H9 (cell line): ENCODE results near the gene NKD1. TPM values are rescaled to one million over a fixed set of nuclear protein-coding genes. Genes with fewer than 3 reads are reported as not detected.

Experiments used
- DNase-seq: peaks from one replicate; pipeline ENCODE4 v3.0.0-alpha.2; 2017
- H2AFZ ChIP-seq: one replicate; pipeline ENCODE4 v1.6.1; 2013; ENCODE audit warnings: mild to moderate bottlenecking, low read length, control low read depth, moderate library complexity
- H2AK5ac ChIP-seq: 2 replicates; pipeline ENCODE4 v1.6.1; 2013; ENCODE audit warnings: low read length, control low read depth, mixed read lengths; ENCODE audit not compliant: insufficient read length
- H2BK120ac ChIP-seq: one replicate; pipeline ENCODE4 v1.6.1; 2013; ENCODE audit warnings: low read depth, mild to moderate bottlenecking, low read length, control low read depth, inconsistent platforms; ENCODE audit not compliant: poor library complexity, severe bottlenecking
- H2BK12ac ChIP-seq: 2 replicates; pipeline ENCODE4 v1.6.1; 2013; ENCODE audit warnings: low read length, control low read depth, mixed read lengths, low read depth; ENCODE audit not compliant: insufficient read length
- H2BK15ac ChIP-seq: 2 replicates; pipeline ENCODE4 v1.6.1; 2013; ENCODE audit warnings: low read depth, low read length, control low read depth
- H2BK20ac ChIP-seq: one replicate; pipeline ENCODE4 v1.6.1; 2013; ENCODE audit warnings: low read depth, mild to moderate bottlenecking, low read length, control low read depth, inconsistent platforms; ENCODE audit not compliant: poor library complexity, severe bottlenecking
- H2BK5ac ChIP-seq: 2 replicates; pipeline ENCODE4 v1.6.1; 2013; ENCODE audit warnings: low read length, control low read depth, mixed read lengths; ENCODE audit not compliant: insufficient read length
- H3K14ac ChIP-seq: 2 replicates; pipeline ENCODE4 v1.6.1; 2013; ENCODE audit warnings: low read length, control low read depth; ENCODE audit not compliant: insufficient read depth
- H3K18ac ChIP-seq: 2 replicates; pipeline ENCODE4 v1.6.1; 2013; ENCODE audit warnings: low read depth, mild to moderate bottlenecking, mixed read lengths, low read length, control low read depth; ENCODE audit not compliant: insufficient read length
- H3K23ac ChIP-seq: 2 replicates; pipeline ENCODE4 v1.6.1; 2013; ENCODE audit warnings: low read length, control low read depth, mixed read lengths, low read depth; ENCODE audit not compliant: insufficient read length
- H3K23me2 ChIP-seq: 2 replicates; pipeline ENCODE4 v1.6.1; 2013; ENCODE audit warnings: low read depth, mild to moderate bottlenecking, mixed read lengths, low read length, control low read depth; ENCODE audit not compliant: insufficient read length, poor library complexity, severe bottlenecking
- H3K27ac ChIP-seq: 2 replicates; pipeline ENCODE4 v1.5.1; 2013; ENCODE audit warnings: low read length, control low read depth, mixed read lengths, low read depth; ENCODE audit not compliant: insufficient read length
- H3K27me3 ChIP-seq: 2 replicates; pipeline ENCODE4 v1.6.1; 2013; ENCODE audit warnings: low read length, control low read depth, inconsistent platforms; ENCODE audit not compliant: insufficient read depth
- H3K4ac ChIP-seq: 2 replicates; pipeline ENCODE4 v1.6.1; 2013; ENCODE audit warnings: low read depth, mild to moderate bottlenecking, control low read depth, inconsistent platforms, low read length, moderate library complexity
- H3K4me1 ChIP-seq: 2 replicates; pipeline ENCODE4 v1.6.1; 2013; ENCODE audit warnings: low read length, control low read depth, inconsistent platforms; ENCODE audit not compliant: insufficient read depth
- H3K4me2 ChIP-seq: 2 replicates; pipeline ENCODE4 v1.6.1; 2013; ENCODE audit warnings: low read length, control low read depth, mixed read lengths; ENCODE audit not compliant: insufficient read length, insufficient read depth
- H3K56ac ChIP-seq: 2 replicates; pipeline ENCODE4 v1.6.1; 2013; ENCODE audit warnings: low read depth, mild to moderate bottlenecking, mixed read lengths, low read length, control low read depth; ENCODE audit not compliant: insufficient read length
- H3K79me1 ChIP-seq: 2 replicates; pipeline ENCODE4 v1.6.1; 2013; ENCODE audit warnings: low read depth, mild to moderate bottlenecking, moderate library complexity, low read length, control low read depth, inconsistent platforms; ENCODE audit not compliant: insufficient read depth, poor library complexity, severe bottlenecking
- H3K79me2 ChIP-seq: 2 replicates; pipeline ENCODE4 v1.6.1; 2013; ENCODE audit warnings: low read length, control low read depth, inconsistent platforms; ENCODE audit not compliant: insufficient read depth
- H3K9ac ChIP-seq: 2 replicates; pipeline ENCODE4 v1.6.1; 2013; ENCODE audit warnings: low read length, control low read depth, mixed read lengths; ENCODE audit not compliant: insufficient read length; ENCODE audit errors: extremely low read depth
- H3K9me3 ChIP-seq: one replicate; pipeline ENCODE4 v1.6.1; 2013; ENCODE audit warnings: low read depth, low read length, inconsistent platforms; ENCODE audit not compliant: control insufficient read depth
- H3T11ph ChIP-seq: one replicate; pipeline ENCODE4 v1.6.1; 2013; ENCODE audit warnings: mild to moderate bottlenecking, low read length, control low read depth, inconsistent platforms
- H4K20me1 ChIP-seq: one replicate; pipeline ENCODE4 v1.6.1; 2013; ENCODE audit not compliant: control insufficient read depth, insufficient read length, insufficient read depth
- H4K5ac ChIP-seq: 2 replicates; pipeline ENCODE4 v1.6.1; 2013; ENCODE audit warnings: low read depth, mild to moderate bottlenecking, mixed read lengths, low read length, control low read depth; ENCODE audit not compliant: insufficient read length
- H4K8ac ChIP-seq: replicated peaks from 2 replicates; pipeline ENCODE4 v1.6.1; 2013; ENCODE audit warnings: low read length, control low read depth, mixed read lengths, low read depth; ENCODE audit not compliant: insufficient read length
- H4K91ac ChIP-seq: 2 replicates; pipeline ENCODE4 v1.6.1; 2013; ENCODE audit warnings: low read depth, mild to moderate bottlenecking, moderate library complexity, mixed read lengths, low read length, control low read depth; ENCODE audit not compliant: insufficient read length
- H3K27ac Mint-ChIP-seq, 3 experiments: 2 replicates in 2 of 3; 3 replicates in 1 of 3; pipeline ENCODE4 v1.8.0; 2020 to 2021; ENCODE audit warnings: mixed read lengths in 3 of 3, mild to moderate bottlenecking in 1 of 3, moderate library complexity in 1 of 3
- H3K27me3 Mint-ChIP-seq: 2 replicates; pipeline ENCODE4 v1.8.0; 2021; ENCODE audit warnings: low read depth, mild to moderate bottlenecking, moderate library complexity, mixed read lengths
- H3K36me3 Mint-ChIP-seq, 3 experiments: 2 replicates in 2 of 3; 3 replicates in 1 of 3; pipeline ENCODE4 v1.8.0; 2020 to 2021; ENCODE audit warnings: low read depth in 3 of 3, mixed read lengths in 3 of 3; ENCODE audit not compliant: insufficient read depth in 1 of 3
- H3K4me1 Mint-ChIP-seq, 2 experiments: 2 replicates each; pipeline ENCODE4 v1.8.0; 2020; ENCODE audit warnings: mixed read lengths in 2 of 2
- H3K4me3 Mint-ChIP-seq, 2 experiments: 2 replicates in 1 of 2; 3 replicates in 1 of 2; pipeline ENCODE4 v1.8.0; 2020 to 2021; ENCODE audit warnings: mild to moderate bottlenecking in 2 of 2, mixed read lengths in 2 of 2, moderate library complexity in 1 of 2
- H3K9me3 Mint-ChIP-seq, 2 experiments: 2 replicates in 1 of 2; 3 replicates in 1 of 2; pipeline ENCODE4 v1.8.0; 2020; ENCODE audit warnings: mild to moderate bottlenecking in 2 of 2, mixed read lengths in 2 of 2, moderate library complexity in 1 of 2
- CTCF ChIP-seq: fragments of 200-600 bp; sonication (generic); conservative IDR thresholded peaks from 3 replicates; pipeline ENCODE4 v1.8.0; 2021; ENCODE audit warnings: antibody characterized with exemption, mild to moderate bottlenecking
- WGBS: extraction: QIAGEN DNeasy Blood & Tissue Kit; methylation state at CpG from one replicate; pipeline ENCODE4 v1.1.7; 2013; ENCODE audit warnings: missing lambda C conversion rate, low lambda C conversion rate, mixed read lengths; ENCODE audit not compliant: insufficient read length; ENCODE audit errors: extremely low coverage; 5-methylcytosine and 5-hydroxymethylcytosine counted together
- total RNA-seq: library from RNA; stranded (reverse); gene quantifications from 2 replicates; pipeline ENCODE4 v1.2.1, GENCODE V29; 2021

The NKD1 gene
- total RNA-seq, 1 experiment from 2014 or later: 1.9 TPM

DNA sequence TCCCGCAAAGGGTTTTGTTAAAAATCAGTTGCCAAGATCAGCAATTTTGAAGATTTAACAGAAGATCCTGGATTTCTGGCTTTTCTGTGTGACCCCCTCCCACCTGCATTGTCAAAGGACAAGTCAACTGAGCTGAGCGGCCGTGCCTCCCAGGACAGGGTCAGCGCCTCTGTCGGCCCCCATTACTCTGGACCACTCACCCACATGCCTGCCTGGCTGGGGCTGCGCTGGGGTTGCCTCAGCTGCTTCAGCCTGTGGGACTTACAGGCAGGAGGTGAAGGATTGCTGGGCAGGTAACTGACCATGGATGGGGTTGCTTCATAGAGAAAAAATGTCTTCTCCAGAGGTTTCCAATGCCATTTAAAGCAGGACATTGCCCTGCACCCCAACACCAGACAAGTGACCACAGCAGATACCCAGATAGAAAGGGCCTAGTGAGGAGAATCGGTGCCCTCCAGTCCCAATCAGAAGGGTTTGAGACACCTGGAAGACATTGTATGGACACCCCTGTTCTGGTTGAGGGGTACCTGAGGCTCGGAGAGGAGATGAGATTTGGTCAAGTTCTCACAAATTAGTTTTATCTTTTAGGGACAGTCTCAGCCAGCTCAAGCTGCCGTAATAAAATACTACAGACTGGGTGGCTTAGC, 80.1 kb downstream of the NKD1 start:
- H3K4ac ChIP-seq: no peak overlapping the region
- no peak overlapping the region for H2AFZ ChIP-seq
- no peaks in the 10 kb centered on the region for H3K4me1 ChIP-seq
- H2AK5ac ChIP-seq: no peak overlapping the region
- no peak overlapping the region for H2BK5ac ChIP-seq
- H3K4me2 ChIP-seq: no peak overlapping the region
- no peak for TF ChIP-seq CTCF
- H3K56ac ChIP-seq: no peak overlapping the region
- no peak overlapping the region for H2BK12ac ChIP-seq
- H3K27ac Mint-ChIP-seq: peak overlapping the region in 1 of 3 experiments; percentile 25; a peak in 1 of 7 replicates
- H3K23ac ChIP-seq: no peak overlapping the region
- WGBS: no CpG with 5 or more reads among the region's 9 CpGs
- H3K9ac ChIP-seq: no peak overlapping the region
- no peak overlapping the region for H2BK15ac ChIP-seq
- H4K20me1 ChIP-seq: no peaks in the 10 kb centered on the region
- H3T11ph ChIP-seq: no peak overlapping the region
- H4K8ac ChIP-seq: no peak overlapping the region
- peaks cover 0 to 4% of the 10 kb centered on the region in 2 experiments; a peak in 1 of 4 replicates for H3K4me1 Mint-ChIP-seq
- DNase-seq: no peak
- H3K18ac ChIP-seq: no peak overlapping the region
- no peaks in the 10 kb centered on the region for H3K27me3 ChIP-seq
- H2BK20ac ChIP-seq: no peak overlapping the region
- H3K9me3 Mint-ChIP-seq: no peaks in the 10 kb centered on the region
- no peaks in the 10 kb centered on the region for H3K79me1 ChIP-seq
- H4K91ac ChIP-seq: no peak overlapping the region
- H2BK120ac ChIP-seq: no peak overlapping the region
- H3K14ac ChIP-seq: no peak overlapping the region
- H3K4me3 Mint-ChIP-seq: no peak overlapping the region
- no peak overlapping the region for H4K5ac ChIP-seq
- no peaks in the 10 kb centered on the region for H3K23me2 ChIP-seq
- no peaks in the 10 kb centered on the region for H3K79me2 ChIP-seq
- no peaks in the 10 kb centered on the region for H3K36me3 Mint-ChIP-seq
- no peaks in the 10 kb centered on the region; the same call in 1 of the 2 replicates for H3K27me3 Mint-ChIP-seq
- H3K9me3 ChIP-seq: no peaks in the 10 kb centered on the region
- no peak overlapping the region for H3K27ac ChIP-seq
